Measurements from ENCODE around the gene ALLC.

GRCh38 chr2:3662239-3662638 lies 4.2 kb downstream of the ALLC start:
- TF ChIP-seq CTCF (IDR thresholded peaks at IDR 0.05; ENCODE audit: insufficient read depth, low read length, poor library complexity, severe bottlenecking): no peak
- no peak for TF ChIP-seq EZH2phosphoT487 (conservative IDR thresholded peaks at IDR 0.05; ENCODE audit: low read length)
